ENCODE data around the gene TEX26.

TEX26 gene

DNA sequence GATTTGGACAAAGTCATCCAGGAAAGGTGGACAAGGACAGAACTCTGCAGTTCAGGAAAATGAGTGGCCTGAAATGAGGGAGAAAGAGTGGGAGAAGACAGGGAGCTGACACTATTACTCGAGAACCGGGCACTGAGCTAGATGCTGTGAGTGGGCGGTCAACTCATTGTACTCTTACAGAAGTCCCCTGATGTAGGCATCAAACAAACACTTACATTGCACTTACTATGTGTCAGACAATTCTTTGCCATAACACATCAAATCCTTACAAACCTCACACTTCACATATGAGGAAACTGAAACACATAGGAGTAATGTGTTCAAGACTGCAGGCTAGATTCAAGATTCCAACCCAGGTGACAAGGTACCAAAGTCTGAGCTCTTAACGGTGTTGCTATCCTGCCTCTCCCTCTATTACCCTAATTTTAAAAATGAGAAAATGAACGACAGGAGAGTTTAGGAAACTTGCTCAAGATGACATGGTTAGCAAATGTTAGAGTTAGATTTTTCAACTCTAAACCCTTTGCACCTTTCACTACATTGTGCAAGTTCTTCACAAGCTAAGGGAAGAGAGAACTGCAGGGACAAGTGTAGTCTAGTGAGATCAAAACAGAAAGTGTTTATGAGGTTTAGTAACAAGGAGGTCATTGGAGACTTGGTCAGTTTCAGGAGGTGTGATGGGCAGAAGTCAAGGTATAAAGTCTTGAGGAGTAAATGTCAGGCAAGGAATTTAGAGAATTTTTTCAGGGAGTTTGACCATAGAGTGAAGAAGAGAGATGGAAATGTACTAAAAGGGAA, 31.3 kb upstream of the TEX26 start:
- no peaks in the 10 kb centered on the region for H3K9me3 ChIP-seq (ENCODE audit: control insufficient read depth, insufficient read depth, low read length)
- H3K36me3 ChIP-seq (ENCODE audit: control insufficient read depth, insufficient read depth, low read length) = no peaks in the 10 kb centered on the region
- H3K27ac ChIP-seq (ENCODE audit: low read length) = no peak overlapping the region
- WGBS (ENCODE audit: insufficient coverage, insufficient read length) = no CpG with 5 or more reads among the region's 5 CpGs
- DNase-seq (ENCODE audit: low read depth, low spot score) = no peak
- no peak overlapping the region for H3K4me3 ChIP-seq (ENCODE audit: low read length)
- H3K4me1 ChIP-seq (ENCODE audit: control insufficient read depth, insufficient read depth, low read length) = peaks cover 4% of the 10 kb centered on the region; the same call in 1 of the 2 replicates
- H3K27me3 ChIP-seq (ENCODE audit: control insufficient read depth, insufficient read depth, low read length) = peaks cover 10% of the 10 kb centered on the region

DNA sequence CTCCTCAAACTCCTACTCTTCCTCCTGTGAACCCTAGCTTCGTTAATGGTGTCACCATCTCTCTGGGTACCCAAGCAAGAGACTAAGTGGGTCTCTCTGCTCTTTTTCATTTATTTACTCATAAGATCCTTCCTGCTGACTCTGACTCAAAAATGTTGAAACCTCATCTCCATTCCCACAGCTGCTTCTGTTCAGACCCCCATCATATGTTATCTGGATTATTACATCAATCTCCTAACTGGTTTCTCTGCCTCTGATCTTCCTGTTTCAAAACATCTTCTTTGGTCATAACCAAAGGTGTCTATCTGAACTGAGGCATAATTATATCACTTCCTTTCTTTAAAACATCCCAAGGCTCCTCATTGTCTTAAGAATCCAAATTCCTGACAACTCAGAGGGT, 28.4 kb upstream of the TEX26 start:
- no CpG with 5 or more reads among the region's 1 CpG for WGBS (ENCODE audit: insufficient coverage, insufficient read length)
- H3K4me1 ChIP-seq (ENCODE audit: control insufficient read depth, insufficient read depth, low read length) = peaks cover 2% of the 10 kb centered on the region; the same call in 1 of the 2 replicates
- DNase-seq (ENCODE audit: low read depth, low spot score) = no peak
- H3K9me3 ChIP-seq (ENCODE audit: control insufficient read depth, insufficient read depth, low read length) = no peaks in the 10 kb centered on the region
- no peaks in the 10 kb centered on the region for H3K36me3 ChIP-seq (ENCODE audit: control insufficient read depth, insufficient read depth, low read length)
- H3K27me3 ChIP-seq (ENCODE audit: control insufficient read depth, insufficient read depth, low read length) = peaks cover 24% of the 10 kb centered on the region
- no peak overlapping the region for H3K4me3 ChIP-seq (ENCODE audit: low read length)
- H3K27ac ChIP-seq (ENCODE audit: low read length) = no peak overlapping the region

DNA sequence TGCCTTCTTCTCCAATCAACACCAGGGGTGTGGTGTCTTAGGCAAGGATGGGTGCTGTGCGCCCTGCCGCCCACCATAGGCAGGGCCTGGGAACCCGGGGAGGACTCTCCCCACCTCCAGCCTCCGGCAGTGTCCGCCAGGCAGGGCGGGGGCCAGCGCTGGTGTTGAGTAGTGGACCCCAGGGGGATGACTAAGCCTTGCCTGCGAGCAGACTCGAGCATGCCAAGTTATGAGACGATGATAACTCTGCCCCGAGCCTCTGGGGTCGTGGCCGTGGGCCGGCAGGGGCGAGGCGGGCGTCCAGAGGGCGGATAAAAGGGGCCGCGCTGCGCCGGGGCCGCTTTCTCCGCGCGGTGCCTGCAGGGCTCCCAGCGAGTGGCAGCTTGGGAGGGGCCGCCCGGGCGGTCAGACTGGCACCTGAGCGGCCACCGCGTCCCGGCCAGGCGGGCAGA, 26.5 kb upstream of the TEX26 start, which contains the start of gene MEDAG:
TSS of gene MEDAG (plus strand) at position 340 of the 452 bp plus-strand sequence. CDS start 245 bp downstream, outside the sequence.
- Histone ChIP-seq H3K4me3 (ENCODE audit: low read length) (peak within 1 kb of the TSS; percentile 35), H3K27ac (ENCODE audit: low read length) (no peak within 1 kb of the TSS), H3K27me3 (ENCODE audit: control insufficient read depth, insufficient read depth, low read length) (peaks cover 24% of the 10 kb centered on the region), H3K36me3 (ENCODE audit: control insufficient read depth, insufficient read depth, low read length) (no peaks in the 10 kb centered on the region), H3K9me3 (ENCODE audit: control insufficient read depth, insufficient read depth, low read length) (no peaks in the 10 kb centered on the region), H3K4me1 (ENCODE audit: control insufficient read depth, insufficient read depth, low read length) (peaks cover 2% of the 10 kb centered on the region; the same call in 1 of the 2 replicates)
- no CpG with 5 or more reads among the region's 35 CpGs for WGBS (ENCODE audit: insufficient coverage, insufficient read length)
- no peak for DNase-seq (ENCODE audit: low read depth, low spot score)

DNA sequence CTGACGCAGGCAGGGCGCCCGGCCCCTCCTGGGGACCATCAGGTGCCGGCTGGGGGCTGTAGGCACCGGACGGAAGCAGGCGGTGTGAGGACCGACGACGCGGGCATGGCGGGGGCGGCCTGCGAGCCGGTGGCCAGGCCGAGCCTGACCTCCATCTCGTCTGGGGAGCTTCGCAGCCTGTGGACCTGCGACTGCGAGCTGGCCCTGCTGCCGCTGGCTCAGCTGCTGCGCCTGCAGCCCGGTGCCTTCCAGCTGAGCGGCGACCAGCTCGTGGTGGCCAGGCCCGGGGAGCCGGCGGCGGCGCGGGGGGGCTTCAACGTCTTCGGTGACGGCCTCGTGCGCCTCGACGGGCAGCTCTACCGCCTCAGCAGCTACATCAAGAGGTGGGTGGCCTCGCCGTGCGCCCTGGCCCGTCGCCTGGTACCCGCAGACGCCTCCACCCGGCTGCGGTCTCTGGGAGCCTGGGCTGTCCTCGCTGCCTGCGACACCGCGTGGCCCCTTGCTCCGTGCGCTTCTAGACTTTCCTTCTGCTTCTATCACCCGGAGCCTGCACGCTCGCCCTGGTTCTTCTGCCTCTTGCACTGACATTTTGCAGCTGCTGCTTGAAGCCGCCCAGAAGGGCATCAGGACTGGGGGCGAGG, 25.9 kb upstream of the TEX26 start:
- Histone ChIP-seq H3K9me3 (ENCODE audit: control insufficient read depth, insufficient read depth, low read length) (no peaks in the 10 kb centered on the region), H3K27me3 (ENCODE audit: control insufficient read depth, insufficient read depth, low read length) (peaks cover 24% of the 10 kb centered on the region), H3K36me3 (ENCODE audit: control insufficient read depth, insufficient read depth, low read length) (no peaks in the 10 kb centered on the region), H3K4me3 (ENCODE audit: low read length) (peak overlapping the region; percentile 35), H3K4me1 (ENCODE audit: control insufficient read depth, insufficient read depth, low read length) (peaks cover 2% of the 10 kb centered on the region; the same call in 1 of the 2 replicates), H3K27ac (ENCODE audit: low read length) (no peak overlapping the region)
- no peak for DNase-seq (ENCODE audit: low read depth, low spot score)
- WGBS (ENCODE audit: insufficient coverage, insufficient read length) = no CpG with 5 or more reads among the region's 60 CpGs

DNA sequence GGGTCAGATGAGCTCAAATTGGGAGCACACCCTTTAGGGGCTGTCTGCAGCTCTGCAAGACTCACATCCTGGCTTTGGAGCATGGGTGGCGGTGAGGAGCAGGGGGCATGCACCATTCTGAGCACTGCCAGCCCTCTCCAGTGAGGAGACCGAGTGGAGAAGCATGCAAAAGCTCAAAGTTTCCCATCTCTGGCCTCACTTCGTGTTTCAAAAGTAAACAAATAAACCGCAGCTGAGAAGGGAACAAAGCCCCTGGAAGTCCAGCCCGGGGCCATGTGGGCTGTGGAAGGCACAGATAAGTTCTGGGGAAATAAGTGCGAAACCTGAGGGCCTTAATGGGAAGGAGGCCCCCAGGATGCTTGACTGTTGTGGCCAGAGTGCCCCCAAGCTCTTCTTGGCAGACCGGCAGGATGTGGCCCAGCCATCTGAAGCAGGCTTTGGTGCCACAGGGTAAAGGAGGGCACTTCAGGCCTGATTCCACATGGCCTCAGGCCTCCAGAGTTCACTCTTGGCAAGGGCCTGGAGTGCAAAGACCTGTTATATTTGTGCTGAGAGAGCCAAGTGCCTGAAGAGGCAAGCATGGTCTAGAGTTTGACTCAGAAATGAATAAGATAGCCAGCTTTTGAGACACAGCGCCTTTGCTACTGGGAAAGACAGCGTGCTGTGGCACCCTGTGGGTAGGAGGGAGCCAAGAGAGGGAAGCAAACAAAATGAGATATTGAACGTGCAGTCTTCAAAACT, 25.2 kb upstream of the TEX26 start:
- Histone ChIP-seq H3K9me3 (ENCODE audit: control insufficient read depth, insufficient read depth, low read length) (no peaks in the 10 kb centered on the region), H3K4me3 (ENCODE audit: low read length) (no peak overlapping the region), H3K27ac (ENCODE audit: low read length) (no peak overlapping the region), H3K27me3 (ENCODE audit: control insufficient read depth, insufficient read depth, low read length) (peaks cover 24% of the 10 kb centered on the region), H3K4me1 (ENCODE audit: control insufficient read depth, insufficient read depth, low read length) (peaks cover 2% of the 10 kb centered on the region; the same call in 1 of the 2 replicates), H3K36me3 (ENCODE audit: control insufficient read depth, insufficient read depth, low read length) (no peaks in the 10 kb centered on the region)
- no CpG with 5 or more reads among the region's 10 CpGs for WGBS (ENCODE audit: insufficient coverage, insufficient read length)
- no peak for DNase-seq (ENCODE audit: low read depth, low spot score)

DNA sequence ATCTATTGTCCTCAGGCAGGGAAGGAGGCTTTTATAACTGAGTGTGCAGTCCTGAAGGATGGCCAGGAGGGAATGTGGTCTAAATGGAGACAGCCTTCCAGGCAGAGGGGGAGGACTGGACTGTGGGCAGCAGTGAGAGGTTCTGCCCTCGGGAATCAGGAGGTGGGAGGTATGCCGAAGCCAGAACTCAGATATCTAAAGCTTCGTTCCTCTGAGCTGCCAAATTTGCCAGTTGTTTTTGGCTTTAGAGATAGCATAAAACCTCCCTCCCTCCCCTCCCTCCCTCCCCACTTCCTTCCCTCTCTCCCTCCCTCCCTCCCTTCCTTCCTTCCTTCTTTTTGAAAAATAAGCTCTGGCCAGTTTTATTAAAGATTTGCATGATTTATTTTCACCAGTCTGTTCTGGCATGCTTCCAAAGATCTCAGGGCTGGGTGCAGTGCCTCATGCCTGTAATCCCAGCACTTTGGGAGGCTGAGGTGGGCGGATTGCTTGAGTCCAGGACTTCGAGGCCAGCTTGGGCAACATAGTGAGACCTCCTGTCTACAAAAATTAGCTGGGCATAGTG, 24.0 kb upstream of the TEX26 start:
- Histone ChIP-seq H3K9me3 (ENCODE audit: control insufficient read depth, insufficient read depth, low read length) (no peaks in the 10 kb centered on the region), H3K36me3 (ENCODE audit: control insufficient read depth, insufficient read depth, low read length) (no peaks in the 10 kb centered on the region), H3K4me1 (ENCODE audit: control insufficient read depth, insufficient read depth, low read length) (peaks cover 2% of the 10 kb centered on the region; the same call in 1 of the 2 replicates), H3K27ac (ENCODE audit: low read length) (no peak overlapping the region), H3K4me3 (ENCODE audit: low read length) (no peak overlapping the region), H3K27me3 (ENCODE audit: control insufficient read depth, insufficient read depth, low read length) (peaks cover 24% of the 10 kb centered on the region)
- DNase-seq (ENCODE audit: low read depth, low spot score) = no peak
- no CpG with 5 or more reads among the region's 5 CpGs for WGBS (ENCODE audit: insufficient coverage, insufficient read length)

DNA sequence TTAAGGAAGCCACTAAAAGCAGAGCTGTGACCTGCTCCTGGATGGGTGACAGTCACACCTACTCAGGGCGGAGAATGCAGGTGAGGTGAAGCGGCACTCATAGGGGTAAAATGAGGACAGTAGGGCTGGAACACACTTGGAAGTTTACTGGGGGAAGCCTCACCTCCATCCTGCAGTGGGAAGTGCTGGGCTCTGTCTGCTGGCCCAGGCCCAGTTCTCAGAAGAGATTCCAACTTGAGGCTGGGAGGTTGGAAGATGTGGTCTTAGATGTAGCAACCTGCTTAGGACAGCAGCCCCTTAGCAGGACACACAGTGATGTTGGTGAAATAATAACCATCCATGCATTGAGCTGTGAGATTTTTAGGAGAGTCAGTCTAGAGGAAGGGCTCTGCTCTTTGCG, 21.8 kb upstream of the TEX26 start:
- no CpG with 5 or more reads among the region's 3 CpGs for WGBS (ENCODE audit: insufficient coverage, insufficient read length)
- Histone ChIP-seq H3K4me3 (ENCODE audit: low read length) (no peak overlapping the region), H3K36me3 (ENCODE audit: control insufficient read depth, insufficient read depth, low read length) (no peaks in the 10 kb centered on the region)

DNA sequence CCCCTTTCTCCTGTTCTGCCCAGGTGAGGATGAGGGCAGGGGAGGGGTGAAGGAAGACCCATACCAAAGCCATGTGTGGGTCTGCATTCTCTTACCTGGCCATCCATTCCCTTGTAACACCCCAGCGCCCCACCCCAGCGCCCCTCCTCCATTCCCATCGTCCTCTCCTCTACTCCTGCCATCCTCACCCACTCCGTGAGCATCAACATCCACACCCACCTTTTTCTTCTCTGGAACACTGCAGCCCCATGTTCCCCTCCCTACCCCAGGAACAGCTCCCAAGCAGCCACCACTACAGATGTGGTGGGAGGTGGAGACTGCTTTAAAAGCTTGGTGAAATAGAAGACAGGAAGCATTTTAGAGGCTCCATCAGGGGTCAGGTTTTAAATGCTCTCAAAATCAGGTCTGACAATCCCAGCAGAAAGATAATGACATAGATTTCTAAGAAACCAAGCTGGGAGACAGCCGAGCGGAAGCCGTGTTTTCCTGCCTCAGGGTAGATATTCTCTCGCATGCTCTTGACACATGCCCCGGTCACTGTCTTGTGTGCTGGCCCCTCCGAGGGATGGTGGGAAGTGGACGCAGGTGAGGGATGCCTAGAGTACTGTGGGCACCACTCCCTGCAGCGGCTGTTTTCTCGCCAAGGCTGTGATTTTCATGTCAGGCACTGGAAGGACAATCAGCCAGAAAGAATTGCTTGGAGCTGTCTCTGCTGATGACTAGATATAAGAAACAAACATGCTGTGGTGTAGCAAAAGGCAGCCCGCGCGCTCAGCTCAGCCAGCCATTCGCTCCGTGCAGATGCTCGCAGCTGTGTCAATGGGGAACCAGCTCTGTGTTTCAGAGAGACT, 16.5 kb upstream of the TEX26 start:
- H3K4me1 ChIP-seq (ENCODE audit: control insufficient read depth, insufficient read depth, low read length) = no peaks in the 10 kb centered on the region
- DNase-seq (ENCODE audit: low read depth, low spot score) = no peak
- no peaks in the 10 kb centered on the region for H3K36me3 ChIP-seq (ENCODE audit: control insufficient read depth, insufficient read depth, low read length)
- H3K9me3 ChIP-seq (ENCODE audit: control insufficient read depth, insufficient read depth, low read length) = no peaks in the 10 kb centered on the region
- no CpG with 5 or more reads among the region's 19 CpGs for WGBS (ENCODE audit: insufficient coverage, insufficient read length)
- H3K27me3 ChIP-seq (ENCODE audit: control insufficient read depth, insufficient read depth, low read length) = no peaks in the 10 kb centered on the region
- H3K27ac ChIP-seq (ENCODE audit: low read length) = no peak overlapping the region
- no peak overlapping the region for H3K4me3 ChIP-seq (ENCODE audit: low read length)

More for the DNA sequence above, 21.8 kb upstream of the TEX26 start:
- DNase-seq (ENCODE audit: low read depth, low spot score) = no peak
- Histone ChIP-seq H3K27ac (ENCODE audit: low read length) (no peak overlapping the region), H3K4me1 (ENCODE audit: control insufficient read depth, insufficient read depth, low read length) (peaks cover 1% of the 10 kb centered on the region; the same call in 1 of the 2 replicates), H3K9me3 (ENCODE audit: control insufficient read depth, insufficient read depth, low read length) (no peaks in the 10 kb centered on the region), H3K27me3 (ENCODE audit: control insufficient read depth, insufficient read depth, low read length) (peaks cover 18% of the 10 kb centered on the region)

DNA sequence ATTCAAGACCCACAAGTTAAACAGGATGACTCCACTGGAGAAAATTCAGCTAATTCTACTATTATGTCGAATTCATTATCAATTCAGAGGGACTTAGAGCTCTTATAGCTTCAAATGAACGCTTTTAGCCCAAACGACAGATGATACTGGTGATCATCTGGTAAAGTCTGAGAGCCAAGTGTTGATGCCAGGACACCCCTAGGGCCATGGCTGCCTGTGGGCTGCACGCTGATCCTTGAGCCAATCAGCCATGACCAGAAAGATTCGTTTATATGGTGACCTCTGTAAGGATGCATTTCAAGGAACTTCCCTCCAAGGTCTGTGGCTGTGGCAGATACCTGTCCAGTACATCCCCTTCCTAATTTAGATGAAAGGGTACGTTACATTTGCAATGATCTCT, 15.5 kb upstream of the TEX26 start:
- H3K27me3 ChIP-seq (ENCODE audit: control insufficient read depth, insufficient read depth, low read length) = no peaks in the 10 kb centered on the region
- no peak overlapping the region for H3K4me3 ChIP-seq (ENCODE audit: low read length)

More for the DNA sequence above, 15.5 kb upstream of the TEX26 start:
- Histone ChIP-seq H3K9me3 (ENCODE audit: control insufficient read depth, insufficient read depth, low read length) (no peaks in the 10 kb centered on the region), H3K4me1 (ENCODE audit: control insufficient read depth, insufficient read depth, low read length) (no peaks in the 10 kb centered on the region), H3K27ac (ENCODE audit: low read length) (no peak overlapping the region), H3K36me3 (ENCODE audit: control insufficient read depth, insufficient read depth, low read length) (no peaks in the 10 kb centered on the region)
- WGBS (ENCODE audit: insufficient coverage, insufficient read length) = no CpG with 5 or more reads among the region's 6 CpGs
- no peak for DNase-seq (ENCODE audit: low read depth, low spot score)

All from iPS DF 6.9 (cell line).